NCI-H82 treated with DMSO at 0.1 percent for 48 hours (cell line): Measurements from ENCODE around the gene HES7.
"Not testable (repeated sequence)": the region's sequence is repeated elsewhere in the genome, so short reads cannot be mapped to it uniquely, and the experiment has no call there.

Experiments used
- DNase-seq: peaks from one replicate; lab custom pipeline; 2025; ENCODE audit not compliant: unreplicated experiment; lab: John Stamatoyannopoulos, UW

Gene HES7

DNA sequence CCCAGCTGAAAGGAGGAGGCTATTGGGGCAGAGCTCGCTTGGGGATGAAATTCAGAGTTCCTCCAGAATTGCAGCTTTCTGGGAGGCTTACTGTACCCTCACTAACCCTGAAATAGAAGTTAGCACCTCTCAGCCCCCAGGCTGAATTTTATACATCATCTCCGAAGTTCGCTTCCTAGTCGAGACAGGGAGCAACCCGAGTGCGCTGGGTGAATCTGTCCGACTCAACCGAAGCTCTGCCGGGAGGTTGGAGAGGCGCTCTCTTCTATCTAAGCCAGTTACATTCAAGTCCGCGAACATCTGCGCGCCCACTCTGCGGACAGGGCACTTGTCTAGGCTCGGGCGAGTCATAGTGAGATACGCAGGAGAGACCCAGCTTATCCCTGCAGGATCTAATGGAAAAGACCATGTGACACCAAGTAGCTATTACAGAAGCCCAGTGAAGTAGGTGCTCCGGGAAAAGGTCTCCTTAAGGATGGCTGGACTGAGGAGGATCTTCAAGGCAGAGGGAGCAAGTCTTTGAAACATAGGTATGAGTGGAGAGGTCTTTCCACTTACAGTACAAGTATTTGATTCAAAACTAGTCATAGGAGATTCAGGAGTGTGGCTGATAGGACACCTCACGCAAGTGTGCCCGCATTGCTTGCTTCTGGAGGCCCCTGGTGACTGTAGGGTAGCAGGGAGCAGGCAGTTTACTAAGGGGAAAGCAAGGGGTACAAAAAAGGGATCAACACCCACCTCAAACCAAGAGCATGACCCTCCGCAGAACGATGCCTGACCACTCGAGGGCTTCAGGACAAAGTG lies 646 bp upstream of the HES7 start:
- no peak for DNase-seq

DNA sequence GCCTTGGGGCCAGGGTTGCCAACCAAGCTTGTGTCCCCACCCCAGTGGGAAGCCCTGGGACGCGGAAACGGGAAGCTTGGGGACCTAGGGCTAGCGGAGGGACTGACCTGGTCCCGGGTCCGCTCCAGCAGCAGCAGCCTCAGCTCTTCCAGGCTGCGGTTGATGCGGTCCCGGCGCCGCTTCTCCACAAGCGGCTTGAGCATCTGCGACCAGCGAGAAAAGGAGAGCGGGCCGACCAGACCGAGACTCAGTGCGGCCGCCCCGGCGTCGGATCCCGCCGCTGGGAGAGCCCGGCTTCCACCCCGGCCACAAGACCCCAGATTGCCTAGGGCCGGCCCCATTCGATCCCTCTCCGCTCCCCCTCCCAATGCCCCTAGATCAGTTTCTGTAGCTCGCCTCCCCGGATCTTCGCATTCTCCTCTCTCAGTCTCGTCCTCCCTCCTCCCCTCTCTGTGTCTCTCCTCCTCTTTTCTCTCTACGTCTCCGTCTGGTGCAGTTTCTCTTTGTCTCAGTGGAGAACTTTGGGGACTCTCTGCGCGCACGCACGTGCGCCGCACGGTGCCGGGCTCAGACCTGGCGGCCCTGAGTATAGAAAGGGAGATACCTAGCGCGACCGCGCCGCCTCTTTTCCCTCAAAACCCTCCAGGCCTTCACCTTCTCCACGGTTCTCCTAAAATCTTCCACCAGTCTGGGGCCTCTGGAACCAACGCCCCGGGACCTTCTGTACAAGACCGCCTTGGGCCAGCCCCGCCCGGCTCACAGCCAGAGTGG lies 797 bp downstream of the HES7 start:
- no peak for DNase-seq

DNA sequence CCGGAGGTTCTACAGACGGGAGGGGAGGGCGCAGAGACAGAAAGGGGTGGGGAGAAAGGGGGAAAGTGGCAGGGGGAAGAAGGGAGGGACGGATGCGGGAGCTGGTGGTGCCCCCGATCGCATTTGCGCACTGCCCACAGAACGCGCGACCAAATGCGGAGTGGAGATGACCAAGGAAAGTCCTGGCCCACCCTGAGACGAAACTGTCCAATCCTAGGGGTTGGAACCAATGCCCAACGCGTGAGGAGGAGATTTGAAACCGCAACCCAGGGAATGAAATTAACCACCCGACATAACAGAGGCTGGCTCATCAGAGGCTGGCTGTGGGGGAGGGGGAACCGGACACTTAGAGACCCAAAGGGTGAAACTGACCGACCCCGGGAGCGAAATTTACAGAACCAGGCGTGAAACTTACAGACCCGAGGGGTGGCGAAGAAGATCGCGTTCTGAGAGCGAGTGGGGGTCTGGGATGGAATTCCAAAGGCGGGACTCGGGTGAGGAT lies 1.4 kb downstream of the HES7 start:
- no peak for DNase-seq

DNA sequence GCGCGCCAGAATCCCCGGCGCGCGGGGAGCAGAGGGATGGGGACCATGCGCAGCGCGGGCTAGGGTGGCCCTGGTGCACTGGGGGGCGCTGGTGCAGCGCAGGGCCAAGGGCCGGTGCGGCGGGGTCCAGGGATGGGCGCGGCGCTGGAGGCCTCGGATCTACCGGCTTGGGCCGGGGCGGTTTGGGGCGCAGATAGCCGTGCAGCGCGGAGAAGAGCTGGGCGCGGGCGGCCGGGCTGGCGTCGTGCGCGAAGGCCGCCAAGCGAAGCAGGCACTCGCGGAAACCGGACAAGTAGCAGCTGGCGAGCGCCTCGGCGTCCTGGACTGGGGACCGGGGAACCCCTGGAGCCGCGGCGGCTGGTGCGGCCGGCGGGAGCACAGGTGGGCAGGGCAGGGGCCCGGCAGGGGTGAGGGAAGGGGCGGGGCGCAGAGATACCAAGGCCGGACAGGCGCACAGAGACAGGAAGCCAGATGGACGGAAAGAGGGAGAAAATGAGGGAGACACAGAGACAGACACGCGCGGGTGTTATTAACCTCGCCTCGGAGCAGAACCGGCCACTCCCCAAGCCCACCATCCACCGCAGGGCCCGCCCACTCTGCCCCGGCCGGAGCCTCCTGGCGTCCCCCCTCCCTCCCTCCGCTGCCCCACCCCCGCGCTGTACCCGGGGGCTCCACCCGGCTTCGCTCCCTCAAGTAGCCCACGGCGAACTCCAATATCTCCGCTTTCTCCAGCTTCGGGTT lies 2.1 kb downstream of the HES7 start:
- no peak for DNase-seq

DNA sequence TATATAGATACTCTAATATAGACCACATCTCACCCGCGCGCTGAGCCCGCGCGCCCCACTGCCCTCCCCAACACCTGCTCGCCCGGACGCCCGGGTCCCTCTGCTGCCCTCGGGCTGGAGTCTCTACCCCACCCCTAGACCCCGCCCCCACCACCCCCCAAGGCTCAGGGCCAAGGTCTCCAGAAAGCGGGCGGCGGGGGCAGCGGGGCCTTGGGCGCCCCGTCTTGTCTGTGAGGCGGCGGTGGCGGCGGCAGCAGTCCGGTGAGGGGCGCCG lies 2.6 kb downstream of the HES7 start:
- no peak for DNase-seq

DNA sequence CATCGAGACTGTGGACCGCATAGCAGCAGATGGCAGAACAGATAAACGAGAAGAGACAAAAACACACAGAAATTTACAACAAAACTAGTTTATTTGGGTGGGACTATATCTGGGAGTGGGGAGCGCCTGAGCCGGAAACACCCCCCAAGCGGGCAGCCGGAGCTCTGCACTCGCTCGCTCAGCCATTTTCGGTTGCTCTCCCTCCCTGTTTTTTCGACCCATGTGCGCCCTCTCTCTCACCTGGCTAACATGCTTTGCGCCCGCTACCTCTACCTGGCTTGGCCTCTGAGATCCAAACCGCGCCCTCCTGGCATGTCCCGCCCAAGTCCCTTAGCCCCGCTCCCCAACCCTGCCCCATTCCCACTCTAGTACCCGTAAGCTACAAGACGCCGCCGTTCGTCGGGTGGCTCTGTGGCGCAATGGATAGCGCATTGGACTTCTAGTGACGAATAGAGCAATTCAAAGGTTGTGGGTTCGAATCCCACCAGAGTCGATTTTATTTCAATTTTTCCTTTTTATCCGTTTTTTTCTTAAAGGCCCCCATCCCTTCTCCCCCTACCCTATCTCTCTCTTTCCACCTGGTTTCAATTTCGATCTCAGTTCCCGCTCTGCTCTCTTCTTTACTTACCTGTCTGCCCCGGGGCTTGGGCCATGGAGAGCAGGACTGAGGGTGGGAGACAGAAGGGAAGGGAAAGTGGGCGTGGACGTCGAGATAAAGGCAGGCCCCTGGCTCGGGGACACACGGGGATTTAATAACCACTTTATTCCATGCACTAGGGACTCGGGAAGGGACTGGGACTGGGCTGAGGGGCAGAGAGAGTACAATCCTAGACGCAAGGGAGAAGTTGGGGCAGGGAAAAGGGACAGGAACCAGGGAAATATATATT lies 3.1 kb downstream of the HES7 start:
- DNase-seq, result peak; percentile 89

DNA sequence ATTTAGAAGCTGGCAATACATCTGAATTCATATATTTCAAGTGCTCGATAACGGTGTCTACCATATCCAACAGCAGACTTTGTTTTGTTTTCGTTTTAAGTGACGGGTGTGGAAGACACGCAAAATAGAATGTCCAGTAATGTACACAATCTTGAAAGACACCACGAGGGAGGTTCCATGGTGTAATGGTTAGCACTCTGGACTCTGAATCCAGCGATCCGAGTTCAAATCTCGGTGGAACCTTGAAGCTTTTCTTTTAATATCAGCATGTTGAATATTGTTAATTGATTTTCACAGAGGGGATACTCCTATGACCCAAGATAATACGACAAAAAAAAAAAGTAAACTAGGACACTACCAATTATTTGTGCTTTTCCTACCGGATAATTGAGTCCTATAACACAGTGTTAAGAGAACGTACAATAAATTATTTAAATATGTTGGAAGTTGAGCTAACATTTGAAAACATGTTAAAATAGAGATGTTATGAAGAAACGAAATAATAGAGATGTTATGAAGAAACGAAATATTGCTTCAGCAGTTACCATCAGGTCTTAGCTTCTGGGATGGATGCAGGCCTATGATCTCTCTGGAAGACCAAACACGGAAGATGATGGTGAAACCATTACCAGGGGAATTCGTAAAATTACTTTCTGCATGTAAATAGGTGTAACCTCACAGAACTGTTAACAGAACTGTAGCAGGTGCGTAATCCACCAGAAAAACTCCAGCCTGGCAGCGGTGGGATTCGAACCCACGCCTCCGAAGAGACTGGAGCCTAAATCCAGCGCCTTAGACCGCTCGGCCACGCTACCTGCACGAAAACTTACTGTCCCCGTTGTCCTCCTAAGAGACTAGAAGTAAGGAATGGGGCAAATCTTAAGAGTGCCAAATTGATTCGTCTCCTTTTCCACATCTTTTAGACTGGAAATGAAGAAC lies 4.1 kb downstream of the HES7 start:
- peak; percentile 95 for DNase-seq

DNA sequence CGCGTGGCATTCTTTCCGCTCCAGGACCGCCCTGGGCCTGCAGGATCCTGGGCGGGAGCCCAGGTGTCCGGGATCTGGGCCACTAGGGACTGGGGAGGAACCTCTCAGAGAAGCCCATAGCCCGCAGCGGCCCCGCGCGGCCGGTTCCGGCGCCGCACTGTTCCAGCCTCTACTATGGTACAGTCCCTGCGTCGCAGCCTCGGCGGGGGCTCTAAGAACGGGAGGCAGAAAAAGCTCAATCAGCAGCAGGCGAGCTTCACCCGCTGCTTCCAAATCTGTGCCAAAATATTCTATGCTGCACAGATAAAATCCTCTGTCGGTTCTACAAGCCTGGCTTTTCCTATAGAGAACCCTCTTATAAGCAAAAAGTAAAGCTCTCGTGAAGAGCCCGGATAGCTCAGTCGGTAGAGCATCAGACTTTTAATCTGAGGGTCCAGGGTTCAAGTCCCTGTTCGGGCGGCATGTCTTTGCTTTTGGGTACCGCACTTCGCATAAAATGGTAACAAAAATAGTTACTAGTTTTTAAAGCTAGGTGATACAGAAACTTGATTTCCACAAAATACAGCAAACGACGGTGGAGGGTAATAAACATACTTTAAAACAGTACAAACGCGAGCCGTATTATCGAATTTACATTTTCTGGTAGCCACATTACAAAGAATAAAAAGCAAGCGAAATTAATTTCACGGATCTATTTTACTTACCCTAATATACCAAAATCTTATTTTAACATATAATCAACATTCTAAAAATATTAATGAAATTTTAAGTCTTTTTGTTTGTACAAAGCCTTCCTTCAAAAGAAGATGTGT lies 4.9 kb downstream of the HES7 start:
- peak; percentile 90 for DNase-seq

DNA sequence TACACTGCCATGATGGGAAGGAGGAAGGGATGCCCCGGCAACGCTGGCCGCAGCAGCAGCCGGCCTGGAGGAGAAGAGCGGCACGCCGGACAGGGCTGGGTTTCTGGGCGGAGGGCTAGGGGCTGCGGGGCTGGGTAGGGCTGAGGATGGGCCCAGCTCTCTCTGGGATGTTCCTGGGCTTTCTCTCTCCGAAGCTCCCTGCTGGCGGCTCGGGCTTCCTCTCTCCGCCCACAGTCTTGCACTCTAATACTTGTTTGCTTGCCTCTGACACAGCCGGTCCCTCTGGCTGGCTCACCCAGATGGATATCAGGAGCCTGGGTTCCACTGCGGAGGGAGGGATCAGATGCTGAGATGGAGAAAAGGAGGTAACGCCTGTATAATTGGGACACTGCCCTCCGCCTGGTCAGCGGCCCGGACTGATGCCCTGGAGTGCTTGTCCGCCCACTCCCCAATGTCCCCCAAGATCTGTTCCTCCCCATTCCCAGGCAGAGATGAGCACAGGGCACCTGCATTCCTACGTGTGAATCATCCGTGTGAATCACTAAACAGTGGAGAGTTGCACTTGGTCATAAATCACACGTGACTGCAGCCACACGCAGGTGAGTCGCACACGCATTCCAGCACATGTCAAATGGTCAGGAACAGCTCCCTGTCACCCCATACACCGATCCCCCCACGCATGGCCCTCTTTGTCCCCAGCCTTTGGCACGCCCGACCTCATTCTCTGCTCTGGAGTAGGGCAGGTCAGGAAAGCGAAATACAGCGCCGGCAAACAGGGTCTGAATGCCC lies 5.7 kb downstream of the HES7 start, which contains the start of gene ALOXE3:
TSS of gene ALOXE3 (minus strand) at position 535 of the 789 bp plus-strand sequence. CDS start at position 11, 524 bp downstream.
- no peak for DNase-seq

DNA sequence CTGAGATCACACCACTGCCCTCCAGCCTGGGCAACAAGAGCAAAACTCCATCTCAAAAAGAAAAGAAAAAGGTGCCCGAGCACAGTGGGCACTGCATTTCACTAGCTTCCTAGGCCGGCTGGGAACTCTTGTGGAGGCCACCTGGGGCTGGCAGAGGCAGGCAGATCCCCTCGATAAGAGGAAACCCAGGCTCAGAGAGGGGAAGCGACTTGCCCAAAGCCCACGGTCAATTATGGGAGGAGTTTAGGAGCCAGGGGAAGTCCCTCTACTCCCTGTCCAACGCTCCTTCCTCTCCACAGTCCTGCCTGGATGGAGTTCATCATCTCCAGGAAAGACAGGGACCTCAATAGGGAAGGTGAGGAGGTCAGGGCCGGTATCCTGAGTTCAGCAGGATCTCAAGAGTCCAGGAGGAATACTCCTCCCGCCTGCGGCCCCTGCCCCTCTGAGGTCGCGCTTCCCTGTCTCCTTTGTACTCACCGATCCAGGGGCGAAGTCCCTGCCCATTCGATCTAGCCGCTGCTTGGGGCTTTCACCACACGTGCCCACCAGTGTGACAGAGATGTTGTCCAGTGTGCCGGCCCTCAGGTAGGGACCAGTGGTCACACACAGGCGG lies 6.4 kb downstream of the HES7 start:
- no peak for DNase-seq

DNA sequence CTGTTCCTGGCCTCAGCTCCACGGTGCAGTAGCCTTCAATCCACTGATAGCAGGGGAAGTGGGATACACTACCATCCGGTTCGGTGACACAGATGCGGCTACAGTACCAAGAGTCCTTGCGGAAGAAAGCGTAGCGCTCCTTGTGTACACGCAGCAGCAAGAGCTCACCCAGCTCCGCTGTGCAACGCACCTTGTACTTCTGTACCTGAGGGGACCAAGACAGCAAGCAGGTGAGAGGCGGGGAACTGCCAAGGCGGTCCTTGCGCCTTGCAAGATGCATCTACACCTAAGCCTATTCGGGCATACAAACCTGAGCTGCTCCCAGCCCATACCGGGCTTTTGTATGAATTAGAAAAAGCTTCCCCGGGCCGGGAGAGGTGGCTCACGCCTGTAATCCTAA lies 7.1 kb downstream of the HES7 start:
- no peak for DNase-seq

DNA sequence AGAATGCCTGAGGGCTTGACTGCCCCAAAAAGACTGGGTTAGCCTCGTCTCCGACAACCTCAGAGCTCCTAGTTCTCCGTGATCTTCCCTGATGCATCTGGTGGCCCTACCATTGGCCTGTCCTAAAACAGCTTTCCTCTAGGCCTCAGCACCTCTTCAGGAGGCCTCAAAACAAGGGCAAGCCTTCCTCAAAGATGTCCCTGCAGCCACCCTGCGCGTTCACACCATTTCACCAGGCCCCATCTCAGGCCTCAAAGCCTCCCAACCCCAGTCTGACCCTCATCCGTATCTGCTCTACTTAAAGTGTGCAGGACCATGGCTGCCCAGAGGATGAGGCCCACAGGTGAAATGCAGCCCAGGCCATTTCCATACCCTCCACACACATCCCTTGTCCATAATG lies 13.0 kb downstream of the HES7 start:
- no peak for DNase-seq

DNA sequence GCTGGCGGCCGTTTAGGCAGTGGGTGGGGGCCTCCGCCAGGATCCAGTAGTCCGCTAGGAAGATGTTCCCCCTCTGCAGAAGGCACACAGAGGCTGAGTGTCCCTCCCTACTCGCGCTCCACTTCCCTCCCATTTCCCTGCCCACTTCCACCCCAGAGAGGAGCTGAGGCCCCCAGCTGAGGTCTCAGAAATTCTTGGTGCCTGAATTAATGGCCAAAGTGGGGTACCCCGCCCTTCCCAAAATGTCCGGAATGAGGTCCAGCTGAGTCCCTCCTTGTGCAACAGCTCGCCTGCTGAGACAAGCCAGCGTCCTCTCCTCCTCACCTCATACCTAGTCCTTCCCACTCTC lies 13.5 kb downstream of the HES7 start:
- DNase-seq, result no peak

DNA sequence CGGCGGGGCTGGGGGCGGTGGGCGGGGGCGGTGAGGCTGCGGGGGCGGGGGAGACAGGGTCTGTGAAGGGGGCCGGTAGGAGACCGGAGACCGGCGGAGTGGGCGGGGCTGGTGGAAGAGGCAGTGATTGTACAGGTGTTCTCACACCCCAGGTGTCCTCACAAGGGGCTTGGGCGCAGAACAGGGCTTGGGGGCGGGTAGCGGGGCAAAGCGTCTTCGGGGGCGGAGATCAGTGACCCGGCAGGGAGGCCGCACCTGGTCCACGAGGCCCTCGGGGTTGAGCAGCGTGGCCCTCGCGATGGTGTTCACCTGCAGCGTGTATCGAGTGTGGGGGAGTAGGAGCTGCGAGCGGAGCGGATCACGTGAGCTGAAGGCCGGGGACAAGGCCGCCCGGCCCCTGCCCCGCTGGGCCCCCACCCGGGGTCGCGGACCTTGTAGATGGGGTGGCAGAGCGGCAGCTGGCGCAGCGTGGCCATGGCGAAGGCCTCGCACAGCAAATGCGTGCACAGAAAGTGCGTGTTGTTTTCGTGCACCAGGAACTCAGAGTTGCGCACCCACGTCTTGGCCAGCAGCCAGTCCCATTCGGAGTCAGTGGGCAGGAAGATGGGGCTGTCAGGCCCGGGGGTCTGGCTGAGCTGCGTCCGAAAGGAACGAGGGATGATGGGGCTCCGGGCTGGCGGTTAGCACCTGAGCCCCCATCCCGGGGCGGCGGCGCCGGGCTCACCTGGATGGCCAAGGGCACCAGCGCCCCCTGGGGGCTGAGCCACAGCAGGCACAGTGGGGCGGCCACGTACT lies 14.0 kb downstream of the HES7 start:
- DNase-seq, result peak; percentile 37

DNA sequence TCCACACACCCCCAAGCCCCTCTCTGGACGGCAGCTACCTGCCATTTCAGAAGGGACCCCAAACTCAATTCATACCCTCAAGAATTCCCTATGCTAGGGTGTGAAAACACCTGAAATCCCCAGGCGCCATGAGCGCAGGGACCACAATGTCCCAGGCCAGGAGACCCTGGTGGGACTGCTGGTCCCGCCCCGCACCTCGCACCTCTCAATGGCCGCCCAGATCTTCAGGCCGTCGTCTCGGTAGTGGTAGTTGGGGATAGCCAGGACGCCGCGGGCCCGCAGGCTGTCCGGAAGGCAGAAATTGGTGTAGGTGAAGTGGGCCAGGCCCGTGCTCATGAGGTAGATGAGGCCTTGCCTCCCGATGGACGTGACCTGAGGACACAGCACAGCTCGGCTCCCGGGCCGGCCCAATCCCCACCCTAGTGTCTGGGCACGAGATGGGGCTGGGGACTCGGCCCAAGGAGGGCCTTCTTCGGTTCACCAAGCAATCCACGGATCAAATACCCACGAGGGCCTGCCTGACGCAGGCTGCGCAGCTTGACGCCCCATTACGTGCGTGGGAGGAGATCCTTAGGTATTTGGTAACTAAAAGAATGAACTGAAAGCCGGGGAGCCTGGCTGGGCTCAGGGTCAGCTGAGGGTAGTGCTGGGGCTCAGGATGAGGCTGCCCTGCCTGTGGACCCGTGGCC lies 14.8 kb downstream of the HES7 start:
- no peak for DNase-seq

DNA sequence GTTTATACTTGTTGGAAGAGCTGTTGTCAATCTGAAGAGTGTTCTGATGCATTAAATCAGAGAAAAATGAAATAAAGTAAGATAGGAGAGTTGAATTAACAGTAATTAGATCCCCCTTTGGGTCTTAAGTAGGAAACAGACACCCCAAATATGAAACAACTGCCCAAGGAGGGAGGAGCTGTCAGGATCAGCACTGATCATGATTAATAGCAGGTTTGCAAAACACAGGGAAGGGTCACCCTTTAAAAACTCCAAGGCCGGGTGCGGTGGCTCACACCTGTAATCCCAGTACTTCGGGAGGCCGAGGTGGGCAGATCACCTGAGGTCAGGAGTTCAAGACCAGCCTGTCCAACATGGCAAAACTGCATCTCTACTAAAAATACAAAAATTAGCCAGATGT lies 16.9 kb downstream of the HES7 start:
- not testable (repeated sequence) for DNase-seq
